Aorta (tissue), 5 donors: ENCODE results near the gene CAMKK1. TPM values are rescaled to one million over a fixed set of nuclear protein-coding genes. Genes with fewer than 3 reads are reported as not detected.
A peak's percentile ranks its signal among the peaks of the same experiment; 100 is the strongest.
"Not testable (repeated sequence)": the region's sequence is repeated elsewhere in the genome, so short reads cannot be mapped to it uniquely, and the experiment has no call there.

Source experiments
- ATAC-seq: fragments of 200-7000 bp; cut with Tn5 transposase; one replicate; pipeline ENCODE4 v1.9.1; 2022; ENCODE audit warnings: moderate library complexity; ENCODE audit not compliant: low FRiP score
- DNase-seq, 2 donors: peaks; one replicate each; pipeline ENCODE4 v3.0.0-alpha.2; 2020
- H3K27ac ChIP-seq, 2 donors: one replicate each; pipeline ENCODE4 v1.5.1; 2013; ENCODE audit warnings: low read length in 2 of 2, mild to moderate bottlenecking in 2 of 2, moderate library complexity in 2 of 2, control low read depth in 1 of 2, inconsistent platforms in 1 of 2, low read depth in 1 of 2
- H3K27me3 ChIP-seq, 2 donors: one replicate each; pipeline ENCODE4 v1.6.1; 2013; ENCODE audit warnings: control low read depth in 1 of 2, low read length in 1 of 2, mild to moderate bottlenecking in 1 of 2, moderate library complexity in 1 of 2; ENCODE audit not compliant: insufficient read depth in 2 of 2, control insufficient read depth in 1 of 2
- H3K36me3 ChIP-seq, 2 donors: one replicate each; pipeline ENCODE4 v1.6.1; 2013; ENCODE audit warnings: control low read depth in 1 of 2, low read length in 1 of 2, mild to moderate bottlenecking in 1 of 2; ENCODE audit not compliant: insufficient read depth in 2 of 2, control insufficient read depth in 1 of 2
- H3K4me1 ChIP-seq, 2 donors: one replicate each; pipeline ENCODE4 v1.6.1; 2013; ENCODE audit warnings: low read length in 2 of 2, control low read depth in 1 of 2, mild to moderate bottlenecking in 1 of 2, moderate library complexity in 1 of 2; ENCODE audit not compliant: insufficient read depth in 2 of 2, control insufficient read depth in 1 of 2
- H3K4me3 ChIP-seq, 2 donors: one replicate each; pipeline ENCODE4 v1.5.1; 2013; ENCODE audit warnings: low read length in 2 of 2, control low read depth in 1 of 2, mild to moderate bottlenecking in 1 of 2
- H3K9me3 ChIP-seq: one replicate; pipeline ENCODE4 v1.6.1; 2013; ENCODE audit warnings: mild to moderate bottlenecking, low read length; ENCODE audit not compliant: control insufficient read depth
- WGBS, 2 donors: extraction: QIAGEN DNeasy Blood & Tissue Kit; methylation state at CpG; one replicate each; pipeline ENCODE4 v1.1.7; 2013; 5-methylcytosine and 5-hydroxymethylcytosine counted together
- intact Hi-C, 2 donors: fragments of 100-400 bp; cut with DNase I; formaldehyde crosslinking; loops; one replicate each; pipeline versions ENCODE4 v1.14.2 to v1.15.0; 2022
- polyA plus RNA-seq, 2 donors: library from polyadenylated mRNA; stranded (reverse); fragments of 200-250 nt; gene quantifications; one replicate each; pipeline ENCODE4 v1.2.3, GENCODE V29; 2013
- total RNA-seq, 2 donors: library from RNA; stranded (reverse); fragmentation: NEBNext Ultra II Directional; extraction: Animal tissue kit (Norgen Biotek cat#: 25700); gene quantifications; one replicate each; pipeline ENCODE4 v1.2.1, GENCODE V29; 2021
- donor health status: healthy with polysubstance abuse.
- donor health status: Bipolar disorder and iron deficiency.
- donor health status: DM: no; HTN: no; CAD: no.
- donor health status: DM: no; HTN: no; CAD: no.
- donor health status: DM: yes; HTN: yes; CAD: no.

Gene CAMKK1
- total and polyA plus RNA-seq, 4 donors, result 1.6 to 11.2 (median 4.6) TPM

- DNase-seq, result no peak
- intact Hi-C loops, result loop anchor here (5.0 to 10.0 kb wide), 2 partner anchors 138 to 140 kb away; no protein-coding TSS in a partner anchor
- Histone ChIP-seq H3K4me3 (no peak overlapping the region), H3K27ac (no peak overlapping the region), H3K9me3 (no peaks in the 10 kb centered on the region), H3K27me3 (no peaks in the 10 kb centered on the region), H3K4me1 (no peaks in the 10 kb centered on the region), H3K36me3 (peaks cover 0 to 2% of the 10 kb centered on the region in 2 donors)
- 82 to 90% methylated on average over 10 of the region's 10 CpGs for WGBS, 2 donors
- ATAC-seq, result no peak
These were observed 28.3 kb downstream of the CAMKK1 start for GRCh38 chr17:3864534-3864933.

GRCh38 chr17:3861761-3862681, 30.8 kb downstream of the CAMKK1 start:
- intact Hi-C loops, result loop anchor here (5.0 to 10.0 kb wide), 2 partner anchors 140 to 143 kb away; no protein-coding TSS in a partner anchor
- H3K27me3 ChIP-seq, result no peaks in the 10 kb centered on the region
- H3K4me3 ChIP-seq, result no peak overlapping the region
- H3K36me3 ChIP-seq, result peaks cover 0 to 2% of the 10 kb centered on the region in 2 donors
- 80 to 84% methylated on average over 27 to 28 of the region's 28 CpGs for WGBS, 2 donors
- DNase-seq (peak in 1 of 2 donors; percentile 44), ATAC-seq (no peak)
- H3K27ac ChIP-seq, result no peak overlapping the region
- H3K4me1 ChIP-seq, result no peaks in the 10 kb centered on the region
- no peaks in the 10 kb centered on the region for H3K9me3 ChIP-seq

GRCh38 chr17:3860939-3861700, 31.7 kb downstream of the CAMKK1 start:
- Histone ChIP-seq H3K36me3 (peaks cover 0 to 2% of the 10 kb centered on the region in 2 donors), H3K9me3 (no peaks in the 10 kb centered on the region), H3K27me3 (no peaks in the 10 kb centered on the region), H3K4me3 (no peak overlapping the region), H3K4me1 (no peaks in the 10 kb centered on the region), H3K27ac (no peak overlapping the region)
- intact Hi-C loops, result loop anchor here (5.0 to 10.0 kb wide), 2 partner anchors 141 to 144 kb away; no protein-coding TSS in a partner anchor
- DNase-seq, result no peak
- ATAC-seq, result no peak
- WGBS, 2 donors, result 91 to 93% methylated on average over 30 of the region's 30 CpGs

GRCh38 chr17:3859940-3860339, 32.9 kb downstream of the CAMKK1 start:
- intact Hi-C loops, result loop anchor here (5.0 to 10.0 kb wide), 2 partner anchors 142 to 145 kb away; no protein-coding TSS in a partner anchor
- 70 to 71% methylated on average over 9 of the region's 9 CpGs for WGBS, 2 donors
- no peak overlapping the region for H3K4me3 ChIP-seq
- no peaks in the 10 kb centered on the region for H3K27me3 ChIP-seq
- ATAC-seq (no peak), DNase-seq (peak in 1 of 2 donors; percentile 23)
- H3K36me3 ChIP-seq, result peaks cover 0 to 2% of the 10 kb centered on the region in 2 donors
- H3K9me3 ChIP-seq, result no peaks in the 10 kb centered on the region
- no peaks in the 10 kb centered on the region for H3K4me1 ChIP-seq
- H3K27ac ChIP-seq, result no peak overlapping the region

GRCh38 chr17:3857261-3858105, 35.4 kb downstream of the CAMKK1 start:
- Histone ChIP-seq H3K36me3 (peaks cover 0 to 2% of the 10 kb centered on the region in 2 donors), H3K9me3 (no peaks in the 10 kb centered on the region), H3K27me3 (no peaks in the 10 kb centered on the region), H3K4me1 (no peaks in the 10 kb centered on the region), H3K4me3 (no peak overlapping the region), H3K27ac (no peak overlapping the region)
- DNase-seq (peak in 1 of 2 donors; percentile 37), ATAC-seq (no peak)
- intact Hi-C loops, result no loop called here
- WGBS, 2 donors, result 63 to 64% methylated on average over 16 of the region's 16 CpGs

- 91% methylated on average over 14 to 32 of the region's 36 CpGs for WGBS, 2 donors
- H3K27me3 ChIP-seq, H3K4me1 ChIP-seq, H3K36me3 ChIP-seq, H3K9me3 ChIP-seq, H3K27ac ChIP-seq, ATAC-seq, H3K4me3 ChIP-seq, intact Hi-C loops: not testable (repeated sequence)
- DNase-seq, result peak in 1 of 2 donors; percentile 24
These were observed 38.6 kb downstream of the CAMKK1 start for GRCh38 chr17:3854204-3854603.

GRCh38 chr17:3852561-3852960, 40.3 kb downstream of the CAMKK1 start:
- intact Hi-C loops, result no loop called here
- DNase-seq (peak in 1 of 2 donors; percentile 64), ATAC-seq (no peak)
- H3K27ac ChIP-seq, result no peak overlapping the region
- H3K9me3 ChIP-seq, result no peaks in the 10 kb centered on the region
- H3K36me3 ChIP-seq, result no peaks in the 10 kb centered on the region
- H3K27me3 ChIP-seq, result no peaks in the 10 kb centered on the region
- WGBS, 2 donors, result 83 to 85% methylated on average over 10 of the region's 10 CpGs
- H3K4me3 ChIP-seq, result no peak overlapping the region
- no peaks in the 10 kb centered on the region for H3K4me1 ChIP-seq
